GM21717 (cell line): ENCODE results near the gene RTL3.
"Not testable (repeated sequence)": the region's sequence is repeated elsewhere in the genome, so short reads cannot be mapped to it uniquely, and the experiment has no call there.

Experiments used
- ATAC-seq: cut with Tn5 transposase; IDR thresholded peaks from one replicate; pipeline ENCODE4 v1.9.1; 2021; ENCODE audit warnings: mild to moderate bottlenecking, moderate library complexity; ENCODE audit not compliant: unreplicated experiment

Gene RTL3

GRCh38 chrX:78658845-78659744 lies at the start of gene RTL3:
TSS of gene RTL3 (minus strand) at chrX:78659328. CDS start at chrX:78658420, 908 bp downstream.
- ATAC-seq = no peak

- no peak for ATAC-seq
These were observed 49.7 kb upstream of the RTL3 start for GRCh38 chrX:78708816-78709215.

- no peak for ATAC-seq
These were observed 49.1 kb upstream of the RTL3 start for GRCh38 chrX:78708262-78708661.

GRCh38 chrX:78706071-78706470 lies 46.9 kb upstream of the RTL3 start:
- ATAC-seq = no peak

GRCh38 chrX:78693536-78693935 lies 34.4 kb upstream of the RTL3 start:
- no peak for ATAC-seq

- ATAC-seq = no peak
These were observed 33.9 kb upstream of the RTL3 start for GRCh38 chrX:78693012-78693411.

DNA sequence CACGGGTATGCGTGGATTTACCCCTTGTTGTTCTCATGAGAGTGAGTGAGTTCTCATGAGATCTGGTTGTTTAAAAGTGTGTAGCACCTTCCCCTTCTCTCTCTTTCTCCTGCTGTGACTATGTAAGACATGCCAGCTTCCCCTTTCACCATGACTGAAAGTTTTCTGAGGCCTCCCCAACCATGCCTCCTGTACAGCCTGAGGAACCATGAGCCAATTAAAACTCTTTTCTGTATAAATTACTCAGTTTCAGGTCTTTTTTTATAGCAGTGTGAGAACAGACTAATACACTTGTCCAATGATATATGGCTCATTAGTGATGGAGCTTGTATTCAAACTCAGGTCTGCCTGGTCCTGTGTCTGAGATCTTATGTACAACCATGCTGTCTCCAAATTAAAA lies 28.5 kb upstream of the RTL3 start:
- ATAC-seq = peak; percentile 94

DNA sequence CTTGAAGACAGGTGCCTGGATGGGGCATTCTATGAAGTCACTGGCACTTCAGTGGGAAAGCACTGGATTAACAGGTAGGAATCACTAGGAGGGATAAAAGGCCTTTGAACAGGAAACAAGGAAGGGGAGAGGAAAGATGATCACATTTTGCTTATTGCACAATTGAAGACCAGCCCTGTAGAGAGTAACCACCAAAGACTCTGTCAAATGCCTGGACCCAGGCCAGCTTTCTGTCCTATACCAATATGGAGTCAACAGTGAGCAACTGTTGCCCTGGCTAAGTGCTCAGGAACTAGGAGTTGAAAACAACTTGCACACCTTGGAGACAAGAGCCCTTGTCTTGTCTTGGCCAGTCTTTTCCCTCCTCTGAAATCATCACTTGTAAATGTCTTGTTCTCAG lies 14.1 kb upstream of the RTL3 start:
- ATAC-seq = no peak

DNA sequence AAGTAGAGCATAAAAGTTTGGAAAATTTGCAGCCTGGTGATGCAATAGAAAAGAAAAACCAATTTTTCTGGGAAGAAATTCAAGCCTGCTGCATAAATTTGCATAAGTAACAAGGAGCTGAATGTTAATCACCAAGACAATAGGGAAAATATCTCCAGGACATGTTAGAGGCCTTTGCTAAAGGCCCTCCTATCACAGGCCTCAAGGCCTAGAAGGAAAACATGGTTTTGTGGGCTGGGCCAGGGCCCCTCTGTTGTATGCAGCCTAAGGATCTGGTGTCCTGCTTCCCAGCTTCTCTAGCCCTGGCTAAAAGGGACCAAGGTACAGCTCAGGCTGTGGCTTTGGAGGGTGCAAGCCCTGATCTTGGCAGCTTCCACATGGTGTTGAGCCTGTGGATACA lies 6.2 kb upstream of the RTL3 start:
- ATAC-seq = no peak

DNA sequence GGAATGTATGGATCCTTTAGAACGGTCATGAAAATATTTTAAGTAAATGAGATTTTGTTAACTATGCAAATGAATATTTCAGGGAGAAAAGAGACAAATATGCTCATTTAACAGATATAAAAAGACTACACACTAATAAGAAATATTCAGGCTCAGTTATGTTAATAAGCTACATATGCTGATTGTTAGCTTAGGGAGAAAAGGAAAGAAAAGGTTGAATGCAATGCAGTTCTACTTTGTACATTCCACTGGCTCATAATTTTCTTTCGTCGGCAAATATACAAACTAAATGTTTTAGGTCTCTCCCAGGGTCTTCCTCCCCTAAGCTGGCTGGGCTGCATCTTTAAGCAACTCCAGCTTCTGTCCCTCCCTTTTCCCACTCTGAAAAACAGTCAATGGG lies 2.7 kb upstream of the RTL3 start:
- no peak for ATAC-seq

- ATAC-seq = no peak
These were observed 827 bp upstream of the RTL3 start for GRCh38 chrX:78659955-78660354.

DNA sequence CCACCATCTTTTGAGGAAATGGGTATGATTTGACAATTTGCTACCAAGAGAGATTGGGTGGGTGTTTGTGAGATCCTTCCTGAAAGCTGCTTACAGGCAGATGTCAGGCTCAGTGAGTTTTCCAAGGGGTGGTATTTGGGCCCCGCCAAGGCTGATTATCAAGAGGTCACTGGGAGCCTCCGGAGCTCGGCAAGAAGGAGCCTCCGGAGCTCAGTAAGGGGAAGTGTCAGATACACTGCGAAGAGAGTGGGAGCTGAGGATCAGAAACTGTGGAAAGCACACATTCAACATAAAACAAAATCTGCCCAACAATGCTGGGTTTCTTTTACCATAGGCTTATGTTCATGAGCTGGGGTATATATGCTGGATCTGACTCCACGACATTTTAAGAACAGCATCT lies 714 bp downstream of the RTL3 start:
- no peak for ATAC-seq

DNA sequence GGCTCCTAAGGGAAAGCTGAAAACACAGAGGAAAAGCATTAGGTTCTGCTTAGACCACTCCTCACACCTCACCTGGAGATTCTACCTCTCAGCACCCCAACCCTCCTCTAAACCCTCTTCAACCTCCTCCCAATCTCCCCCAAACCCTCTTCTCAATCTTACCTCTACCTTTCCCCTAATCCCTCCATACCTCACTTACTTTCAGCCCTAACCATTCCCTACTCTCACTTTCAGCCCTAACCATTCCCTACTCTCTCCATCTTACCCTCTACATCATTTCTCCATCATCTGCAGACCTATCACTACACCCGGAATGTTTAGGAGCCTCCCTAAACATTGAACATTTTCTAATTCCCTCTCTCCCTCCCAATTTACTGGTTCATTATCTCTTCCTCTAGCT lies 3.5 kb downstream of the RTL3 start:
- ATAC-seq = no peak

- ATAC-seq = no peak
These were observed 5.9 kb downstream of the RTL3 start for GRCh38 chrX:78653118-78653822.

DNA sequence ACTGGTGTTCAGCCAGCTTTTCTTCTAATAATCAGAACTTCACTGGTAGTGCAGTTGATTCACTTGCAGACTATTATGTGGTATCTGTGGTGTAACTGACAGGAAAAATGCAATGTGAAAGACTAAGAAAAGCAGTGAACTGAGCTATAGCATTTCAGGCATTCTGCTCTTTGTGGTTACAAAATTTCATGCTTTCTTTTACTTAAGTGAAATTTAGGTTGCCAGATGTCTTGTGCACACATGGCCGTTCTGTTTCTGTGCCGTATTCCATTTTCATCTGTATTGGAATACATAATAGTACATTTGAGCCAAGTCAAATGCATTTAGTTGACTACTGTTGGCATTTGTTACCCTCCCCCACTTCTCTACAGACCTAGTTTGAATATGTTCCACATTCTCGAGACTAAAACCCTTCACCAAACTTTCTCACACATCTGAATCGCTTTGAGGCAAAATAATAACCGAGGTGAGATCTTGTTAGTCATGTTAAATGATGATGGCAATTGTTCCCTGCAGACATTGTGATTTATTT lies 8.2 kb downstream of the RTL3 start:
- ATAC-seq = peak; percentile 87

- no peak for ATAC-seq
These were observed 15.3 kb downstream of the RTL3 start for GRCh38 chrX:78643874-78644273.

GRCh38 chrX:78643096-78643495 lies 16.0 kb downstream of the RTL3 start:
- no peak for ATAC-seq

- ATAC-seq = not testable (repeated sequence)
These were observed 23.0 kb downstream of the RTL3 start for GRCh38 chrX:78636096-78636495.

DNA sequence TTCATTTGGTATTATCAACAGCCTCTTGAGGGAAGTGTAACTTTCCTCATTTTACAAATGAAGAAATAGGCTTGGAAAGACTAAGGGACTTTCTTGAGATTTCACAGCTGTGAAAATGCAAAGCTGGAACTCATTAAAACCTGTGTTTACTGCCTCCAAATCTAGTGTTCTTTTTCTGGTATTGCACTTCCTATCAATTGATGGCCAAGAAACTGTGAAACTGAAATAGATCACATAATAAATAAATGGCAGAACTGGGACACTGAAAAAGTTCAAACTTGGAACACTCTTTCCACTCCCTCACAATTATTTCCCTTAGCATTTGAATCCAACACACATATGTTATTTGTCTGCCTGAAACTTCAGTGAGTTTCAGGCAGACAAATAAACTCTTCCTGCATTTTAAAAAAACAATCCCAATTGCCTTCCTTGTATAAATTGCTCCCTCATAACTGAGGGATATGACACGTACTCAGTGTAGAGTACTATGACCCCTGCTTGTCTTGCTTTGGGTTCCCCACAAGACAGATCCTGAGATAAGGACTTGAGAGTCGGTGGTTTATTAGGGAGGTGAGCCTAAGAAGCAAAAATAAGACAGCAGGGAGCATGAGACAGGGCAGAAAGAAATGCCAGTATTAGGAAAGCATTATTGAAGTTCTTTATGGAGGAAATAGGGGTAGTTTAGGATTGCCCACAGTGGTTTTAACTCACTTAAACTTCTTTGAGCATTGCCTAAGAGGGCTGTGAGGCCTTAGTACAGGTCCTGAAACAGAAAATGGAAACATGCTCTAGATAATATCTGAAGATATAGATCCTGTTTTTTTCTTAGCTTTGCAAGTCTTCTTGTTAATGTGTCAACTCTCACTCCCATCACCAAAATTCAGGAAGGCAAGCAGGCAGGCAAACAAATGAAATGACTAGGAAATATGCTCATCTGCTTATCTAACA lies 33.9 kb downstream of the RTL3 start:
- no peak for ATAC-seq

GRCh38 chrX:78624426-78624825 lies 34.7 kb downstream of the RTL3 start:
- no peak for ATAC-seq

GRCh38 chrX:78622831-78623230 lies 36.3 kb downstream of the RTL3 start:
- no peak for ATAC-seq
